ENCODE data around the gene CENPA.
"Not testable (repeated sequence)": the region's sequence is repeated elsewhere in the genome, so short reads cannot be mapped to it uniquely, and the experiment has no call there.

CENPA gene

GRCh38 chr2:26785431-26786206, at the start of gene CENPA:
Gene CENPA (plus strand): TSS chr2:26786056. CDS start chr2:26786197, 141 bp downstream.
- in situ Hi-C loops (cut with MboI; ENCODE audit: low sequenced_read_pairs), result no loop called here

- in situ Hi-C loops (cut with MboI; ENCODE audit: low sequenced_read_pairs), result no loop called here
These were observed 48.6 kb upstream of the CENPA start for GRCh38 chr2:26737221-26737620.

- in situ Hi-C loops (cut with MboI; ENCODE audit: low sequenced_read_pairs), result no loop called here
These were observed 47.4 kb upstream of the CENPA start for GRCh38 chr2:26738481-26738880.

GRCh38 chr2:26739514-26739913, 46.3 kb upstream of the CENPA start:
- in situ Hi-C loops (cut with MboI; ENCODE audit: low sequenced_read_pairs), result no loop called here

- in situ Hi-C loops (cut with MboI; ENCODE audit: low sequenced_read_pairs), result loop anchor here (10.0 kb wide), 1 partner anchor 126 kb away; no protein-coding TSS in a partner anchor
These were observed 45.5 kb upstream of the CENPA start for GRCh38 chr2:26740346-26740745.

- in situ Hi-C loops (cut with MboI; ENCODE audit: low sequenced_read_pairs), result loop anchor here (10.0 kb wide), 1 partner anchor 126 kb away; no protein-coding TSS in a partner anchor
These were observed 45.0 kb upstream of the CENPA start for GRCh38 chr2:26740890-26741302.

- in situ Hi-C loops (cut with MboI; ENCODE audit: low sequenced_read_pairs), result loop anchor here (10.0 kb wide), 1 partner anchor 127 kb away; no protein-coding TSS in a partner anchor
These were observed 43.6 kb upstream of the CENPA start for GRCh38 chr2:26742048-26742770.

GRCh38 chr2:26743852-26744251, 42.0 kb upstream of the CENPA start:
- in situ Hi-C loops (cut with MboI; ENCODE audit: low sequenced_read_pairs), result loop anchor here (10.0 kb wide), 1 partner anchor 129 kb away; no protein-coding TSS in a partner anchor

- in situ Hi-C loops (cut with MboI; ENCODE audit: low sequenced_read_pairs), result loop anchor here (10.0 kb wide), 1 partner anchor 130 kb away; no protein-coding TSS in a partner anchor
These were observed 40.9 kb upstream of the CENPA start for GRCh38 chr2:26744953-26745352.

- in situ Hi-C loops (cut with MboI; ENCODE audit: low sequenced_read_pairs), result loop anchor here (10.0 kb wide), 1 partner anchor 131 kb away; no protein-coding TSS in a partner anchor
These were observed 40.1 kb upstream of the CENPA start for GRCh38 chr2:26745609-26746327.

GRCh38 chr2:26746934-26747333, 38.9 kb upstream of the CENPA start:
- in situ Hi-C loops (cut with MboI; ENCODE audit: low sequenced_read_pairs), result loop anchor here (10.0 kb wide), 1 partner anchor 132 kb away; no protein-coding TSS in a partner anchor

GRCh38 chr2:26749787-26750420, 36.0 kb upstream of the CENPA start:
- in situ Hi-C loops (cut with MboI; ENCODE audit: low sequenced_read_pairs), result loop anchor here (10.0 kb wide), 1 partner anchor 135 kb away; no protein-coding TSS in a partner anchor

- in situ Hi-C loops (cut with MboI; ENCODE audit: low sequenced_read_pairs), result not testable (repeated sequence)
These were observed 35.4 kb upstream of the CENPA start for GRCh38 chr2:26750467-26750866.

GRCh38 chr2:26752656-26753055, 33.2 kb upstream of the CENPA start:
- in situ Hi-C loops (cut with MboI; ENCODE audit: low sequenced_read_pairs), result no loop called here

- in situ Hi-C loops (cut with MboI; ENCODE audit: low sequenced_read_pairs), result no loop called here
These were observed 31.3 kb upstream of the CENPA start for GRCh38 chr2:26754539-26754938.

GRCh38 chr2:26754972-26755670, 30.7 kb upstream of the CENPA start:
- in situ Hi-C loops (cut with MboI; ENCODE audit: low sequenced_read_pairs), result no loop called here

GRCh38 chr2:26756337-26756736, 29.5 kb upstream of the CENPA start:
- in situ Hi-C loops (cut with MboI; ENCODE audit: low sequenced_read_pairs), result no loop called here

- in situ Hi-C loops (cut with MboI; ENCODE audit: low sequenced_read_pairs), result no loop called here
These were observed 27.7 kb upstream of the CENPA start for GRCh38 chr2:26757873-26758789.
